Measurements from ENCODE around the gene SRP68. TPM values are rescaled to one million over a fixed set of nuclear protein-coding genes. Genes with fewer than 3 reads are reported as not detected.

SRP68 gene
- total and polyA plus RNA-seq, 4 experiments from 2014 or later = 59.1 to 92.4 (median 85.7) TPM

- Mint-ChIP-seq H3K36me3 (peaks cover 0 to 4% of the 10 kb centered on the region in 2 donors), H3K27me3 (no peaks in the 10 kb centered on the region), H3K27ac (peak overlapping the region in 4 of 7 donors; percentile 2 to 59 (median 24)), H3K4me3 (no peak overlapping the region), H3K4me1 (peaks cover 0 to 5% (median 3%) of the 10 kb centered on the region in 4 donors), H3K9me3 (no peaks in the 10 kb centered on the region)
- H3K27me3 ChIP-seq (ENCODE audit: insufficient read depth, low read length) = no peaks in the 10 kb centered on the region
- POLR2A ChIA-PET (ENCODE audit: partially characterized antibody) = interaction anchor here (1.0 to 3.8 kb wide), 3 partner anchors 26 to 221 kb away, joined by 4 to 23 read pairs (median 6); partner anchors contain the start of genes ACOX1, MRPL38, TEN1 and UNK
- H3K27ac ChIP-seq (ENCODE audit: low read depth, low read length) = no peak overlapping the region
- H3K4me3 ChIP-seq (ENCODE audit: low read length in 2 of 2) = no peak overlapping the region
- DNase-seq = peak; percentile 68 to 76 (median 74)
- H3K36me3 ChIP-seq (ENCODE audit: insufficient read depth, low read length) = no peaks in the 10 kb centered on the region
- intact Hi-C loops (cut with micrococcal nuclease) = loop anchor here (1.0 to 5.0 kb wide), 2 partner anchors 100 to 253 kb away; no protein-coding TSS in a partner anchor
- H3K4me1 ChIP-seq (ENCODE audit: insufficient read depth, low read length) = no peaks in the 10 kb centered on the region
- CTCF ChIA-PET (ENCODE audit: partially characterized antibody) = interaction anchor here (0.8 to 8.2 kb wide), 26 partner anchors 9 to 488 kb away, joined by 3 to 120 read pairs (median 4); partner anchors contain the start of genes FBF1, GALK1, MRPL38 and TRIM65
- H3K9me3 ChIP-seq (ENCODE audit: control insufficient read depth in 1 of 2, low read length in 2 of 2) = no peaks in the 10 kb centered on the region
Observed at GRCh38 chr17:76005263-76006149, 66.8 kb downstream of the SRP68 start.

GRCh38 chr17:76004750-76005262 lies 67.5 kb downstream of the SRP68 start:
- Histone ChIP-seq H3K27me3 (ENCODE audit: insufficient read depth, low read length) (no peaks in the 10 kb centered on the region), H3K36me3 (ENCODE audit: insufficient read depth, low read length) (no peaks in the 10 kb centered on the region), H3K9me3 (ENCODE audit: control insufficient read depth in 1 of 2, low read length in 2 of 2) (no peaks in the 10 kb centered on the region), H3K4me1 (ENCODE audit: insufficient read depth, low read length) (no peaks in the 10 kb centered on the region), H3K27ac (ENCODE audit: low read depth, low read length) (no peak overlapping the region), H3K4me3 (ENCODE audit: low read length in 2 of 2) (no peak overlapping the region)
- Mint-ChIP-seq H3K27ac (no peak overlapping the region), H3K4me1 (peaks cover 0 to 5% (median 2%) of the 10 kb centered on the region in 4 donors), H3K36me3 (peaks cover 0 to 4% of the 10 kb centered on the region in 2 donors), H3K4me3 (no peak overlapping the region), H3K27me3 (no peaks in the 10 kb centered on the region), H3K9me3 (no peaks in the 10 kb centered on the region)
- DNase-seq = no peak
- POLR2A ChIA-PET (ENCODE audit: partially characterized antibody) = interaction anchor here (1.0 to 3.8 kb wide), 3 partner anchors 25 to 220 kb away, joined by 4 to 23 read pairs (median 6); partner anchors contain the start of genes ACOX1, MRPL38, TEN1 and UNK
- intact Hi-C loops (cut with micrococcal nuclease) = loop anchor here (1.0 to 5.0 kb wide), 2 partner anchors 100 to 253 kb away; no protein-coding TSS in a partner anchor
- CTCF ChIA-PET (ENCODE audit: partially characterized antibody) = interaction anchor here (0.6 to 8.2 kb wide), 23 partner anchors 8 to 488 kb away, joined by 3 to 120 read pairs (median 4); partner anchors contain the start of genes GALK1, MRPL38 and TRIM65

GRCh38 chr17:76003915-76004314 lies 68.4 kb downstream of the SRP68 start:
- no peaks in the 10 kb centered on the region for H3K36me3 ChIP-seq (ENCODE audit: insufficient read depth, low read length)
- H3K27me3 ChIP-seq (ENCODE audit: insufficient read depth, low read length) = no peaks in the 10 kb centered on the region
- Mint-ChIP-seq H3K27ac (no peak overlapping the region), H3K36me3 (peaks cover 0 to 4% of the 10 kb centered on the region in 2 donors), H3K4me3 (no peak overlapping the region), H3K9me3 (no peaks in the 10 kb centered on the region), H3K4me1 (peaks cover 0 to 5% (median 0%) of the 10 kb centered on the region in 4 donors), H3K27me3 (no peaks in the 10 kb centered on the region)
- no peak overlapping the region for H3K27ac ChIP-seq (ENCODE audit: low read depth, low read length)
- ChIA-PET POLR2A (ENCODE audit: partially characterized antibody) (interaction anchor here (3.8 kb wide), 1 partner anchor 99 kb away, joined by 23 read pairs; the partner anchor contains the start of gene MRPL38), CTCF (ENCODE audit: partially characterized antibody) (interaction anchor here (0.6 to 8.2 kb wide), 15 partner anchors 7 to 381 kb away, joined by 3 to 120 read pairs (median 5); partner anchors contain the start of genes MRPL38, SPHK1 and TRIM65)
- no peaks in the 10 kb centered on the region for H3K9me3 ChIP-seq (ENCODE audit: control insufficient read depth in 1 of 2, low read length in 2 of 2)
- no peaks in the 10 kb centered on the region for H3K4me1 ChIP-seq (ENCODE audit: insufficient read depth, low read length)
- DNase-seq = no peak
- no peak overlapping the region for H3K4me3 ChIP-seq (ENCODE audit: low read length in 2 of 2)
- intact Hi-C loops (cut with micrococcal nuclease) = no loop called here

- Histone ChIP-seq H3K36me3 (ENCODE audit: insufficient read depth, low read length) (no peaks in the 10 kb centered on the region), H3K9me3 (ENCODE audit: control insufficient read depth in 1 of 2, low read length in 2 of 2) (no peaks in the 10 kb centered on the region), H3K4me3 (ENCODE audit: low read length in 2 of 2) (no peak overlapping the region), H3K27me3 (ENCODE audit: insufficient read depth, low read length) (no peaks in the 10 kb centered on the region), H3K27ac (ENCODE audit: low read depth, low read length) (no peak overlapping the region), H3K4me1 (ENCODE audit: insufficient read depth, low read length) (peaks cover 6% of the 10 kb centered on the region)
- intact Hi-C loops (cut with micrococcal nuclease) = no loop called here
- CTCF ChIA-PET (ENCODE audit: partially characterized antibody) = interaction anchor here (1.0 to 8.2 kb wide), 9 partner anchors 9 to 396 kb away, joined by 3 to 120 read pairs (median 4); partner anchors contain the start of gene MRPL38
- Mint-ChIP-seq H3K9me3 (no peaks in the 10 kb centered on the region), H3K27ac (no peak overlapping the region), H3K36me3 (peaks cover 0 to 4% of the 10 kb centered on the region in 2 donors), H3K4me1 (peaks cover 5 to 16% (median 9%) of the 10 kb centered on the region in 4 donors), H3K27me3 (no peaks in the 10 kb centered on the region), H3K4me3 (no peak overlapping the region)
- no peak for DNase-seq
- POLR2A ChIA-PET (ENCODE audit: partially characterized antibody) = no interaction called here
Observed at GRCh38 chr17:76002100-76002499, 70.2 kb downstream of the SRP68 start.

GRCh38 chr17:76000755-76001521 lies 71.4 kb downstream of the SRP68 start, which contains the start of gene CDK3:
TSS of gene CDK3 (plus strand) at chr17:76000855. CDS start at chr17:76001426, 571 bp downstream.
- intact Hi-C loops (cut with micrococcal nuclease) = no loop called here
- ChIA-PET CTCF (ENCODE audit: partially characterized antibody) (interaction anchor here (1.0 to 8.2 kb wide), 8 partner anchors 10 to 179 kb away, joined by 3 to 120 read pairs (median 4); partner anchors contain the start of gene MRPL38), POLR2A (ENCODE audit: partially characterized antibody) (interaction anchor here (1.3 kb wide), 1 partner anchor 105 kb away, joined by 5 read pairs; the partner anchor contains the start of gene TRIM65)
- no peaks in the 10 kb centered on the region for H3K27me3 ChIP-seq (ENCODE audit: insufficient read depth, low read length)
- no peak within 1 kb of the TSS for H3K27ac ChIP-seq (ENCODE audit: low read depth, low read length)
- no peaks in the 10 kb centered on the region for H3K9me3 Mint-ChIP-seq
- no peaks in the 10 kb centered on the region for H3K36me3 ChIP-seq (ENCODE audit: insufficient read depth, low read length)
- peaks cover 0 to 4% of the 10 kb centered on the region in 2 donors for H3K36me3 Mint-ChIP-seq
- no peaks in the 10 kb centered on the region for H3K9me3 ChIP-seq (ENCODE audit: control insufficient read depth in 1 of 2, low read length in 2 of 2)
- no peak within 1 kb of the TSS for H3K27ac Mint-ChIP-seq
- H3K4me1 ChIP-seq (ENCODE audit: insufficient read depth, low read length) = peaks cover 14% of the 10 kb centered on the region
- DNase-seq = no peak
- H3K27me3 Mint-ChIP-seq = no peaks in the 10 kb centered on the region
- H3K4me3 Mint-ChIP-seq = no peak within 1 kb of the TSS
- H3K4me3 ChIP-seq (ENCODE audit: low read length in 2 of 2) = no peak within 1 kb of the TSS
- peaks cover 10 to 23% (median 17%) of the 10 kb centered on the region in 4 donors for H3K4me1 Mint-ChIP-seq

- Mint-ChIP-seq H3K9me3 (no peaks in the 10 kb centered on the region), H3K27ac (no peak overlapping the region), H3K4me1 (peaks cover 10 to 26% (median 15%) of the 10 kb centered on the region in 4 donors), H3K36me3 (peaks cover 0 to under 1% of the 10 kb centered on the region in 2 donors), H3K4me3 (no peak overlapping the region), H3K27me3 (no peaks in the 10 kb centered on the region)
- intact Hi-C loops (cut with micrococcal nuclease) = no loop called here
- no peaks in the 10 kb centered on the region for H3K36me3 ChIP-seq (ENCODE audit: insufficient read depth, low read length)
- H3K4me3 ChIP-seq (ENCODE audit: low read length in 2 of 2) = no peak overlapping the region
- H3K27ac ChIP-seq (ENCODE audit: low read depth, low read length) = no peak overlapping the region
- peaks cover 14% of the 10 kb centered on the region for H3K4me1 ChIP-seq (ENCODE audit: insufficient read depth, low read length)
- CTCF ChIA-PET (ENCODE audit: partially characterized antibody) = interaction anchor here (1.1 to 4.3 kb wide), 6 partner anchors 11 to 179 kb away, joined by 3 to 12 read pairs (median 4); partner anchors contain the start of genes FBF1 and MRPL38
- POLR2A ChIA-PET (ENCODE audit: partially characterized antibody) = interaction anchor here (1.3 kb wide), 1 partner anchor 104 kb away, joined by 5 read pairs; the partner anchor contains the start of gene TRIM65
- DNase-seq = peak; percentile 51 to 59 (median 53)
- no peaks in the 10 kb centered on the region for H3K27me3 ChIP-seq (ENCODE audit: insufficient read depth, low read length)
- H3K9me3 ChIP-seq (ENCODE audit: control insufficient read depth in 1 of 2, low read length in 2 of 2) = no peaks in the 10 kb centered on the region
Observed at GRCh38 chr17:76000016-76000754, 72.1 kb downstream of the SRP68 start.

Data from CD4-positive, alpha-beta memory T cell (primary cell).